Upper lobe of left lung (tissue), 6 donors: ENCODE data around the gene PAK6. TPM values are rescaled to one million over a fixed set of nuclear protein-coding genes. Genes with fewer than 3 reads are reported as not detected.

Experiments used
- ATAC-seq, 2 donors: fragments of 200-7000 bp; cut with Tn5 transposase; one replicate each; pipeline ENCODE4 v1.9.1; 2022; ENCODE audit warnings: mild to moderate bottlenecking in 2 of 2, moderate library complexity in 2 of 2; ENCODE audit not compliant: low FRiP score in 2 of 2
- DNase-seq, 2 donors: peaks; one replicate each; pipeline ENCODE4 v3.0.0-alpha.2; 2019 to 2020
- H3K27ac ChIP-seq, 4 donors: fragments of 200-600 bp; sonication (generic); one replicate each; pipeline ENCODE4 v1.5.1; 2016 to 2019
- H3K27me3 ChIP-seq, 4 donors: fragments of 200-600 bp; sonication (generic); one replicate each; pipeline ENCODE4 v1.5.1; 2017 to 2019
- H3K36me3 ChIP-seq, 4 donors: fragments of 200-600 bp; sonication (generic); one replicate each; pipeline ENCODE4 v1.5.1; 2016 to 2019
- H3K4me1 ChIP-seq, 4 donors: fragments of 200-600 bp; sonication (generic); one replicate each; pipeline ENCODE4 v1.5.1; 2018 to 2019
- H3K4me3 ChIP-seq, 4 donors: fragments of 200-600 bp; sonication (generic); one replicate each; pipeline ENCODE4 v1.5.1; 2017 to 2019; ENCODE audit warnings: mild to moderate bottlenecking in 2 of 4, moderate library complexity in 1 of 4
- H3K9me3 ChIP-seq, 4 donors: fragments of 200-600 bp; sonication (generic); one replicate each; pipeline ENCODE4 v1.5.1; 2018 to 2019
- EP300 ChIP-seq, 4 donors: sonication (generic); formaldehyde crosslinking; IDR thresholded peaks; one replicate each; pipeline ENCODE4 v1.5.1; 2017; ENCODE audit warnings: antibody characterized with exemption in 4 of 4, control low read depth in 2 of 4
- POLR2A ChIP-seq, 4 donors: fragments of 450-650 bp; IDR thresholded peaks; one replicate each; pipeline ENCODE4 v1.5.1; 2016 to 2017; ENCODE audit warnings: antibody characterized with exemption in 4 of 4, mild to moderate bottlenecking in 2 of 4
- POLR2AphosphoS5 ChIP-seq, 2 donors: sonication (generic); formaldehyde crosslinking; IDR thresholded peaks; one replicate each; pipeline ENCODE4 v1.5.1; 2017; ENCODE audit warnings: antibody characterized with exemption in 2 of 2
- WGBS, 2 donors: methylation state at CpG; one replicate each; pipeline ENCODE4 v1.1.5; 2017 to 2018; 5-methylcytosine and 5-hydroxymethylcytosine counted together
- total RNA-seq, 6 donors: library from RNA; depleted of rRNA in 4 of 6; stranded (reverse); fragments of >200 nt in 4 of 6; gene quantifications; one replicate each; pipeline versions ENCODE4 v1.1.0 to v1.2.1, GENCODE V29; 2016 to 2021
- TF ChIP-seq, protein P1 (sequence below), 6 experiments: fragments of 450-650 bp in 4 of 6; fragments of 200-600 bp in 2 of 6; sonication (generic) in 2 of 6; IDR thresholded peaks; one replicate each; pipeline ENCODE4 v1.5.1; 2016 to 2019; ENCODE audit warnings: antibody characterized with exemption in 6 of 6
- donor health status: DM: no; HTN: no; CAD: no; lungs with moderate emphysema.
- donor health status: DM: no; HTN: yes; CAD: no; lungs with severe emphysema.

Gene PAK6
- total RNA-seq, 6 donors from 2014 or later = 4.5 to 23.4 (median 15.0) TPM

DNA sequence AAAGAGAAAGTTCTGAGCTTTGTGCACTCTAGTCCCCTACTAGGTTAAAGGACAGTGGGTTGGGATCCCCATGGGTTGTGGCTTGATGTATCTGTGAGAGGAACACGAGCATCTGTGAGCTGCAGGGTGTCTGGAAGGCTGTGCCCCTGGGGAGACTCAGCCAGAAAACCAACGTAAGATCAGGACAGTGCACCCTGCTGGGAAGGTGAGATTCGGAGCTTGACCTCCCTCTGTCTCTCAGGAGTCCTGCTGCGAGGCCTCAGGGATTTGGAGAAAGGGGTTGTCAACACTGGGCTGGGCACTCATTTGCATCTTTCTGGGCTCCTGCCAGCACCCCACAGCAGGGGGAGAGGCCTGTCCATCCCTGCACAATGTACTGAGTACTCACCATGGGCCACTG is 28.8 kb downstream of the PAK6 start:
- WGBS, 2 donors = 71 to 95% methylated on average over 4 of the region's 4 CpGs
- no peak overlapping the region for H3K27ac ChIP-seq
- H3K36me3 ChIP-seq = no peaks in the 10 kb centered on the region
- H3K9me3 ChIP-seq = no peaks in the 10 kb centered on the region
- peaks cover 0 to 14% (median 4%) of the 10 kb centered on the region in 4 donors for H3K4me1 ChIP-seq
- no peaks in the 10 kb centered on the region for H3K27me3 ChIP-seq
- ATAC-seq (no peak), DNase-seq (no peak)
- no peak overlapping the region for H3K4me3 ChIP-seq
- TF ChIP-seq EP300 (IDR thresholded peaks at IDR 0.05) (no peak), POLR2A (IDR thresholded peaks at IDR 0.05) (no peak), POLR2AphosphoS5 (IDR thresholded peaks at IDR 0.05) (no peak)
- TF ChIP-seq, protein P1, sequence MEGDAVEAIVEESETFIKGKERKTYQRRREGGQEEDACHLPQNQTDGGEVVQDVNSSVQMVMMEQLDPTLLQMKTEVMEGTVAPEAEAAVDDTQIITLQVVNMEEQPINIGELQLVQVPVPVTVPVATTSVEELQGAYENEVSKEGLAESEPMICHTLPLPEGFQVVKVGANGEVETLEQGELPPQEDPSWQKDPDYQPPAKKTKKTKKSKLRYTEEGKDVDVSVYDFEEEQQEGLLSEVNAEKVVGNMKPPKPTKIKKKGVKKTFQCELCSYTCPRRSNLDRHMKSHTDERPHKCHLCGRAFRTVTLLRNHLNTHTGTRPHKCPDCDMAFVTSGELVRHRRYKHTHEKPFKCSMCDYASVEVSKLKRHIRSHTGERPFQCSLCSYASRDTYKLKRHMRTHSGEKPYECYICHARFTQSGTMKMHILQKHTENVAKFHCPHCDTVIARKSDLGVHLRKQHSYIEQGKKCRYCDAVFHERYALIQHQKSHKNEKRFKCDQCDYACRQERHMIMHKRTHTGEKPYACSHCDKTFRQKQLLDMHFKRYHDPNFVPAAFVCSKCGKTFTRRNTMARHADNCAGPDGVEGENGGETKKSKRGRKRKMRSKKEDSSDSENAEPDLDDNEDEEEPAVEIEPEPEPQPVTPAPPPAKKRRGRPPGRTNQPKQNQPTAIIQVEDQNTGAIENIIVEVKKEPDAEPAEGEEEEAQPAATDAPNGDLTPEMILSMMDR (IDR thresholded peaks at IDR 0.05) = no peak

DNA sequence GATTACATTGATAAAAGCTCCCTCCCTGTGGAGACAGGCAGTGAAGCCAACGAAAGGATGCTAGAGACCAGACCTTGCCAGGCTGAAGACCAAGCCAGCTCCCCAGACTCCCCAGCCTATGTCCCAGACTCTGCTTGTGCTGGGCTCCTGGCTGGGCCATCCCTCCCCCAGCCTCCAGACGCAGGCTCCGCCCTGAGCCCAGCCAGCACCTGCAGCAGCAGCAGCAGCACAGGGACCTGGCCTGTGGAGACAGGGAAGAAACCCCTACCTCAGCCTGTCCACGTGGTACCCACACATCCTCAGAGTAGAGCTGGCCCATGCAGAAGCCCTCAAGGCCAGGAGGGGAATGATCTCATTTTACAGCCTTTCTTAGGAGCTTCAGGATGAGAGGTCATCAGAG is 30.7 kb downstream of the PAK6 start:
- ATAC-seq = no peak

DNA sequence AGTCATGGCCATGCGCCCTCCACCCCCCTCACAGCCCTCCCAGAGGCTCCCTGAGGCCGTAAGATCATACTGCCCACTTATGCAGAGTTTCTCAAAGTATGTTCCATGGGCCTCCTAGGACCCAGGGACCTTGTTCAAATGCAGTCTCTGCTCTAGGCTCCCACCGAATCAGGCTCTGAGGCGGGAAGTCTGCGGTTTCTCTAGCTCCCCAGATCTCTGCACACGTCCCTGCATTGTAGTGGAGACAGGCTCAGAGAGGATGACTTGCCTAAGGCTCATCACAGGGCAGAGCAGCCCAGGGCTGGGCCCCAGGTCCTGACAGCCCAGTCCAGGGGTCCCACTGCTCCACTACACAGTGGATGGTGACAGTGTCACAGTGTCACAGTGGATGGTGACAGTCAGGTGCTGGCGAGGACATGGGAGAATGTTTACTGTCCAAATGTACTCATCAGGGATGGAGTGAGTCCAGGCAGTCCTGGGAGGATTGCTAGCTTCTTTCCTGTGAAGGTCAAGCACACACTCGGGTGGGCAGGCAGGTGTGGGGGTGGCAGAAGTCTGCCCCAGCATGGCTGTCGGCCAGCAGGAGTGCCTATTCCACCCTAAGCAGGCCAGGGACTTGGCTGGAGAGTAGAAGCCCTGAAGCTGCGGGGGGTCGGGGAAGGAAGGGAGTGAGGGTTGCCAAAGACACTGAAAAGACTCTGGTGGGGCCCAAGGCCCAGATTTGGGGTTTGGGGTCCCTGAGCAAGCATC is 31.6 kb downstream of the PAK6 start:
- Histone ChIP-seq H3K4me1 (peaks cover 0 to 5% (median 1%) of the 10 kb centered on the region in 4 donors), H3K4me3 (no peak overlapping the region), H3K27me3 (no peaks in the 10 kb centered on the region), H3K9me3 (no peaks in the 10 kb centered on the region), H3K36me3 (no peaks in the 10 kb centered on the region), H3K27ac (no peak overlapping the region)
- DNase-seq = no peak
- WGBS, 2 donors = 79 to 87% methylated on average over 7 to 11 of the region's 11 CpGs
- no peak for ATAC-seq
- TF ChIP-seq POLR2AphosphoS5 (IDR thresholded peaks at IDR 0.05) = no peak
- TF ChIP-seq, protein P1 (IDR thresholded peaks at IDR 0.05) = no peak
- TF ChIP-seq POLR2A (IDR thresholded peaks at IDR 0.05) = no peak
- no peak for TF ChIP-seq EP300 (IDR thresholded peaks at IDR 0.05)

More for the DNA sequence above, 30.7 kb downstream of the PAK6 start:
- no peaks in the 10 kb centered on the region for H3K36me3 ChIP-seq
- peaks cover 0 to 3% (median 1%) of the 10 kb centered on the region in 4 donors for H3K4me1 ChIP-seq
- 79 to 88% methylated on average over 3 to 4 of the region's 4 CpGs for WGBS, 2 donors
- TF ChIP-seq POLR2AphosphoS5 (IDR thresholded peaks at IDR 0.05) = no peak
- TF ChIP-seq, protein P1 (IDR thresholded peaks at IDR 0.05) = no peak
- no peak for TF ChIP-seq POLR2A (IDR thresholded peaks at IDR 0.05)
- no peak for TF ChIP-seq EP300 (IDR thresholded peaks at IDR 0.05)
- DNase-seq = no peak
- no peaks in the 10 kb centered on the region for H3K27me3 ChIP-seq
- H3K9me3 ChIP-seq = no peaks in the 10 kb centered on the region
- no peak overlapping the region for H3K27ac ChIP-seq
- no peak overlapping the region for H3K4me3 ChIP-seq

DNA sequence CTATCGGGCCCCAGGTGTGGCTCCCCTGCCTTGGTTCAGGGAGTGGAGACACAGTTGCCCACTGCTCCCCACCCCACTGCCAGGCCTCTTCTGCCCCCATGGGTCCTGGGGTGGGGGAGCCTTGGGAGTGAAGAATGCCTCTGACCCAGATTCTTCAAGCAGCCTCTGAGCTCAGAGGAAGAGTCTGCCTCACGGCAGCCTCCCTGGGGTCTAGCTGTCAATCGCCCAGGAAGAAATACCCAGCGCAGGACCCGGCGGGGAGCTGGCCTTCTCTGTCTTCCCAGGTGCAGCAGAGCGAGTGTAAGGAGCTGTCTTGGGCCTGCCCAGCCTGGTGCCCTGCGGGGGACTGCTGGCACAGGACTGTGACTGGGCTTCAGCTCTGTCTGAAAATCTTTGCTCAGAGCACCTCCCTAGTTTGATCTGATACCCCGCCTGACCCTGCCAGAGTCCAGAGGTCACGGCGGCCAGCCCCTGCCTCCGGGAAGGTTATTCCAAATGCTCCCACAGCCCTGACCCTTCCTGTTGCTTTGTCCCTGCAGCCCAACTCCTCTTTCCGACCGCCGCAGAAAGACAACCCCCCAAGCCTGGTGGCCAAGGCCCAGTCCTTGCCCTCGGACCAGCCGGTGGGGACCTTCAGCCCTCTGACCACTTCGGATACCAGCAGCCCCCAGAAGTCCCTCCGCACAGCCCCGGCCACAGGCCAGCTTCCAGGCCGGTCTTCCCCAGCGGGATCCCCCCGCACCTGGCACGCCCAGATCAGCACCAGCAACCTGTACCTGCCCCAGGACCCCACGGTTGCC is 33.0 kb downstream of the PAK6 start:
- no peak for TF ChIP-seq POLR2A (IDR thresholded peaks at IDR 0.05)
- Histone ChIP-seq H3K27ac (no peak overlapping the region), H3K4me3 (no peak overlapping the region), H3K27me3 (no peaks in the 10 kb centered on the region), H3K4me1 (peaks cover 0 to 9% (median 1%) of the 10 kb centered on the region in 4 donors), H3K36me3 (no peaks in the 10 kb centered on the region), H3K9me3 (no peaks in the 10 kb centered on the region)
- WGBS, 2 donors = 89 to 92% methylated on average over 11 to 20 of the region's 25 CpGs
- DNase-seq = peak in 1 of 2 donors; percentile 79
- no peak for ATAC-seq

DNA sequence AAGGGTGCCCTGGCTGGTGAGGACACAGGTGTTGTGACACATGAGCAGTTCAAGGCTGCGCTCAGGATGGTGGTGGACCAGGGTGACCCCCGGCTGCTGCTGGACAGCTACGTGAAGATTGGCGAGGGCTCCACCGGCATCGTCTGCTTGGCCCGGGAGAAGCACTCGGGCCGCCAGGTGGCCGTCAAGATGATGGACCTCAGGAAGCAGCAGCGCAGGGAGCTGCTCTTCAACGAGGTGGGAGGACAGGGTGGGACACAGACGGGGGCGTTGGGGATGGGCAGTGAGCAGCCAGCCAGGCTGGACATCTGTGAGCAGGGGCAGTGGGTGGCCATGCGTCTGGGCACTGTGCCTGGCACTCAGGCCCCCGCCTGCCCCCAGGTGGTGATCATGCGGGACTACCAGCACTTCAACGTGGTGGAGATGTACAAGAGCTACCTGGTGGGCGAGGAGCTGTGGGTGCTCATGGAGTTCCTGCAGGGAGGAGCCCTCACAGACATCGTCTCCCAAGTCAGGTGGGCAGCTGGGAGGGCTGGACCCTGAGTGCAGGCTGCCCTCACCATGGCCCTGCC is 33.7 kb downstream of the PAK6 start:
- H3K27ac ChIP-seq = no peak overlapping the region
- H3K36me3 ChIP-seq = no peaks in the 10 kb centered on the region
- DNase-seq (peak; percentile 37 to 74), ATAC-seq (no peak)
- H3K4me1 ChIP-seq = peaks cover 0 to 9% (median 0%) of the 10 kb centered on the region in 4 donors
- H3K4me3 ChIP-seq = no peak overlapping the region
- H3K27me3 ChIP-seq = no peaks in the 10 kb centered on the region
- WGBS, 2 donors = 65 to 76% methylated on average over 5 to 20 of the region's 20 CpGs
- H3K9me3 ChIP-seq = no peaks in the 10 kb centered on the region
- no peak for TF ChIP-seq EP300 (IDR thresholded peaks at IDR 0.05)
- TF ChIP-seq POLR2AphosphoS5 (IDR thresholded peaks at IDR 0.05) = no peak
- no peak for TF ChIP-seq POLR2A (IDR thresholded peaks at IDR 0.05)
- TF ChIP-seq, protein P1 (IDR thresholded peaks at IDR 0.05) = peak in 1 of 6 experiments; percentile 35
